Measurements from ENCODE around the gene MXD4. TPM values are rescaled to one million over a fixed set of nuclear protein-coding genes. Genes with fewer than 3 reads are reported as not detected.

Gene MXD4
- total RNA-seq, 2 experiments from 2014 or later = 1.5 to 2.3 TPM

DNA sequence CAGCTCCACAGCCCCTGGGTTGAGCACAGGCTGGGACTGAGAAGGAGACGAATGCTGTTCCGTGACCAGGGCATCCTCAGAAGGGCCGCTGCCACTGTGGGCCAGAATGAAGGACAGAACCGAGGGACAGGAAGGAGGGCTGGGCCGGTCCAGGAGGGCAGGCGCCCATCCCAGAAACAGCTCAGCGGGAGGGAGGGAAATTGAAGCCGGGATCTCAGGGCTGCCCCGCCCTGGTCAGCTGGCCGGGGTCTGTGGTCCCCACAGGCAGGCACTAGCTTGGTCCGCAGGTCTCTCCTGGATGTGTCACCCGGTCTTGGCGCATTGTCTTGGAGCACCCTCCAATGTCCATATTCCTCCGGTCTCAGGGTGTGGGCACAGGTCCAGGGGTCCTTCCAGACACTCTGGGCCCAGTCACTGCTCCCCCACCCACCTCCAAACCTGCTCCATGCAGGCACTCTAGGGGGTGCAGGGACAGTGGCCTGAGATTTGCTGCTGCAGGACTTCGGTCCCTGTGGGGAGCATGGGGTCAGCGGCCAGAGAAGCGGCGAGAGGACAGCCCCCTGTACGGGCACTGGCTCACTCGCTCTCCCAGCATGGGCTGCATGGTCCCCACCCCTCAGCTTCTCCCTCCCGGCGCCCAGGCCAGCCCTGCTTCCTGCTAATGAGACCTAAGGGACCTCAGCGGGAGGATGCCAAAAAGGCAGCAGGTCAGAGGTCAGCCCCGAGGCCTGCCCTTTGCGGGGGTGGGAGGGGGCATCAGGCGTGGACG lies 23.9 kb upstream of the MXD4 start:
- POLR2A ChIA-PET = interaction anchor here (1.8 kb wide), 1 partner anchor 11 kb away, joined by 5 read pairs; no protein-coding TSS in a partner anchor
- intact Hi-C loops (cut with micrococcal nuclease) = no loop called here
- no peak overlapping the region for H3K4me3 Mint-ChIP-seq
- DNase-seq = no peak
- CTCF ChIA-PET = no interaction called here
- no peaks in the 10 kb centered on the region for H3K36me3 Mint-ChIP-seq (ENCODE audit: low read depth)
- peaks cover 46% of the 10 kb centered on the region for H3K4me1 Mint-ChIP-seq (ENCODE audit: low read depth)
- H3K27me3 Mint-ChIP-seq = no peaks in the 10 kb centered on the region
- no peak for ATAC-seq
- H3K27ac Mint-ChIP-seq = no peak overlapping the region
- no peaks in the 10 kb centered on the region for H3K9me3 Mint-ChIP-seq
- TF ChIP-seq, protein P1, sequence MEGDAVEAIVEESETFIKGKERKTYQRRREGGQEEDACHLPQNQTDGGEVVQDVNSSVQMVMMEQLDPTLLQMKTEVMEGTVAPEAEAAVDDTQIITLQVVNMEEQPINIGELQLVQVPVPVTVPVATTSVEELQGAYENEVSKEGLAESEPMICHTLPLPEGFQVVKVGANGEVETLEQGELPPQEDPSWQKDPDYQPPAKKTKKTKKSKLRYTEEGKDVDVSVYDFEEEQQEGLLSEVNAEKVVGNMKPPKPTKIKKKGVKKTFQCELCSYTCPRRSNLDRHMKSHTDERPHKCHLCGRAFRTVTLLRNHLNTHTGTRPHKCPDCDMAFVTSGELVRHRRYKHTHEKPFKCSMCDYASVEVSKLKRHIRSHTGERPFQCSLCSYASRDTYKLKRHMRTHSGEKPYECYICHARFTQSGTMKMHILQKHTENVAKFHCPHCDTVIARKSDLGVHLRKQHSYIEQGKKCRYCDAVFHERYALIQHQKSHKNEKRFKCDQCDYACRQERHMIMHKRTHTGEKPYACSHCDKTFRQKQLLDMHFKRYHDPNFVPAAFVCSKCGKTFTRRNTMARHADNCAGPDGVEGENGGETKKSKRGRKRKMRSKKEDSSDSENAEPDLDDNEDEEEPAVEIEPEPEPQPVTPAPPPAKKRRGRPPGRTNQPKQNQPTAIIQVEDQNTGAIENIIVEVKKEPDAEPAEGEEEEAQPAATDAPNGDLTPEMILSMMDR (IDR thresholded peaks at IDR 0.05) = no peak

- POLR2A ChIA-PET = interaction anchor here (1.8 kb wide), 1 partner anchor 12 kb away, joined by 5 read pairs; no protein-coding TSS in a partner anchor
- intact Hi-C loops (cut with micrococcal nuclease) = loop anchor here (5.0 kb wide), 1 partner anchor 127 kb away; no protein-coding TSS in a partner anchor
- Mint-ChIP-seq H3K36me3 (ENCODE audit: low read depth) (no peaks in the 10 kb centered on the region), H3K4me1 (ENCODE audit: low read depth) (peaks cover 44% of the 10 kb centered on the region), H3K27ac (peak overlapping the region; percentile 34), H3K27me3 (no peaks in the 10 kb centered on the region), H3K9me3 (no peaks in the 10 kb centered on the region), H3K4me3 (no peak overlapping the region)
- no peak for DNase-seq
- no peak for ATAC-seq
- TF ChIP-seq, protein P1 (IDR thresholded peaks at IDR 0.05) = no peak
- CTCF ChIA-PET = no interaction called here
These were observed 23.2 kb upstream of the MXD4 start for GRCh38 chr4:2284934-2285612.

DNA sequence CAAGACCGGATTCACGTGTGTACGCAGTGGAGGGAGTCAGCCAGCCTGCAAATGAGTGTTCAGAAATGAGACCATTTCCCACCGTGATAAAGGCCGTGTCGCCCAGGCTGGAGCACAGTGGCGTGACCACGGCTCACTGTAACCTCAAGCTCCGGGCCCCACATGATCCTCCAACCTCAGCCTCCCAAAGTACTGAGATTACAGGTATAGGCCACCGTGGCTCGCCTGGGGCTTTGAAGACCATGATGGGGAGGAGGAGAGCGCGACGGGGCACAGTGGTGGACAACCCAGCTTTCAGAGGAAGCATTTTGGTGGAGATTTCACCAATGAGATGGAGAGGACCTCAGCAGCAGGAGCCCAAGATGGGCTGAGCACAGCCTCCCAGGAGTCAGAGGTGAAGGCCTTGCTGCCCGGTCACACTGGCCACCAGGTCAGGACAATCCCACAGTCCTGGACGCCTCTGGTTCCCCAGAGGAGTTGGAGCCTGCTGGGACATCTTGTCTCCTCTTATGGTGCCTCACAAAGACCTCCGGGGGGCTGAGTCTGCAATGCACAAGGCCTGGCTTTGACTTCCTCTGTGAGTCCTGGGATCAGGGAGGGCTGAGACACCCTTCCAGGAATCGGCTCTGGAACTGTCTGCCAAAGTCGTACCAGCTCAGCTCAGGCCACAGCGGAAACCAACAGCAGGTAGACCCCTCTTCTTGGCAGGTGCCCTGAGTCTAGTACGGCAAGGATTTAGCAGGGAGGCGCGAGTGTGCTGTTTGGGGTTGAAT lies 22.4 kb upstream of the MXD4 start:
- intact Hi-C loops (cut with micrococcal nuclease) = loop anchor here (5.0 kb wide), 1 partner anchor 128 kb away; no protein-coding TSS in a partner anchor

DNA sequence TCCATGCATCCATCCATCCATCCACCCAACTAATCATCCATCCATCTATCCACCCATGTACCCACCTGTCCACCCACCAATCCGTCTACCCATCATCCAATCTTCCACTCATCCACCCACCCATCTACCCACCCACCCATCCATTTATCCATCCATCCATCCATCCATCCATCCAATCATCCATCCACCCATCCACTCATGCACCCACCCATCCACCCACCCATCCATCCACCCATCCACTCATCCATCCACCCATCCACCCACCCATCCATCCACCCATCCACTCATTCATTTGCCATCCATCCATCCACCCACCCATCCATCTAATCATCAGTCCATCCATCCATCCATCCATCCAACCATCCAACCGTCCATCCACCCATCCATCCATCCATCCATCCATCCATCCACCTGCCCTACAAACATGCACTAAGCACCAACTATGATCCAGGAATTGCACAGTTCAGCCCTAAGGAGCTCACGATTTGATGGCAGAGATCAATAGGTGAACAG lies 21.3 kb upstream of the MXD4 start:
- TF ChIP-seq, protein P1 (IDR thresholded peaks at IDR 0.05) = no peak
- H3K4me3 Mint-ChIP-seq = no peak overlapping the region
- no peaks in the 10 kb centered on the region for H3K27me3 Mint-ChIP-seq
- ChIA-PET CTCF (no interaction called here), POLR2A (interaction anchor here (1.2 to 2.0 kb wide), 2 partner anchors 9 to 13 kb away, joined by 3 to 6 read pairs; no protein-coding TSS in a partner anchor)
- DNase-seq = no peak
- no peak overlapping the region for H3K27ac Mint-ChIP-seq
- no peaks in the 10 kb centered on the region for H3K9me3 Mint-ChIP-seq
- H3K36me3 Mint-ChIP-seq (ENCODE audit: low read depth) = no peaks in the 10 kb centered on the region
- H3K4me1 Mint-ChIP-seq (ENCODE audit: low read depth) = peaks cover 37% of the 10 kb centered on the region
- no peak for ATAC-seq
- intact Hi-C loops (cut with micrococcal nuclease) = loop anchor here (5.0 kb wide), 1 partner anchor 129 kb away; no protein-coding TSS in a partner anchor

More for the DNA sequence above, 22.4 kb upstream of the MXD4 start:
- no peak overlapping the region for H3K27ac Mint-ChIP-seq
- H3K4me3 Mint-ChIP-seq = no peak overlapping the region
- H3K36me3 Mint-ChIP-seq (ENCODE audit: low read depth) = no peaks in the 10 kb centered on the region
- no peaks in the 10 kb centered on the region for H3K27me3 Mint-ChIP-seq
- no peak for DNase-seq
- peaks cover 37% of the 10 kb centered on the region for H3K4me1 Mint-ChIP-seq (ENCODE audit: low read depth)
- ChIA-PET CTCF (no interaction called here), POLR2A (interaction anchor here (1.2 kb wide), 1 partner anchor 10 kb away, joined by 3 read pairs; no protein-coding TSS in a partner anchor)
- no peaks in the 10 kb centered on the region for H3K9me3 Mint-ChIP-seq
- TF ChIP-seq, protein P1 (IDR thresholded peaks at IDR 0.05) = no peak
- ATAC-seq = no peak

Data from activated CD8-positive, alpha-beta T cell treated with anti-CD3 and anti-CD28 coated beads for 36 hours (primary cell).